Lung (tissue), 12 donors: Measurements from ENCODE around the gene ACSF2. TPM values are rescaled to one million over a fixed set of nuclear protein-coding genes. Genes with fewer than 3 reads are reported as not detected.

Source experiments
- ATAC-seq: fragments of 200-7000 bp; cut with Tn5 transposase; one replicate; pipeline ENCODE4 v1.9.1; 2020; ENCODE audit warnings: moderate number of reproducible peaks; ENCODE audit not compliant: insufficient read depth, low FRiP score
- DNase-seq, 3 donors: peaks; one replicate each; pipeline ENCODE4 v3.0.0-alpha.2; 2013 to 2017
- H3K27ac ChIP-seq, 2 donors: one replicate each; pipeline ENCODE4 v1.5.1; 2013; ENCODE audit warnings: mild to moderate bottlenecking in 2 of 2, moderate library complexity in 2 of 2, control low read depth in 1 of 2, inconsistent platforms in 1 of 2, low read depth in 1 of 2, low read length in 1 of 2
- H3K27me3 ChIP-seq, 3 donors: one replicate each; pipeline ENCODE4 v1.5.1; 2013; ENCODE audit warnings: low read length in 2 of 3; ENCODE audit not compliant: control insufficient read depth in 3 of 3, insufficient read depth in 3 of 3
- H3K36me3 ChIP-seq, 4 donors: one replicate each; pipeline ENCODE4 v1.5.1; 2013; ENCODE audit warnings: low read length in 4 of 4, mild to moderate bottlenecking in 1 of 4, moderate library complexity in 1 of 4; ENCODE audit not compliant: control insufficient read depth in 4 of 4, insufficient read depth in 4 of 4
- H3K4me1 ChIP-seq, 5 donors: one replicate each; pipeline ENCODE4 v1.5.1; 2013; ENCODE audit warnings: low read length in 5 of 5, mild to moderate bottlenecking in 2 of 5, moderate library complexity in 1 of 5; ENCODE audit not compliant: control insufficient read depth in 5 of 5, insufficient read depth in 5 of 5
- H3K4me3 ChIP-seq: one replicate; pipeline ENCODE4 v1.5.1; 2013; ENCODE audit warnings: mild to moderate bottlenecking, control low read depth, moderate library complexity
- H3K9ac ChIP-seq, 2 donors: one replicate each; pipeline ENCODE4 v1.5.1; 2013; ENCODE audit warnings: low read length in 2 of 2, control low read depth in 1 of 2; ENCODE audit not compliant: insufficient read depth in 1 of 2
- H3K9me3 ChIP-seq, 4 donors: one replicate each; pipeline ENCODE4 v1.5.1; 2013; ENCODE audit warnings: low read length in 3 of 4, mild to moderate bottlenecking in 1 of 4, moderate library complexity in 1 of 4; ENCODE audit not compliant: control insufficient read depth in 4 of 4, insufficient read depth in 3 of 4
- CTCF ChIP-seq: IDR thresholded peaks from 2 replicates; pipeline ENCODE4 v1.5.1; 2012; ENCODE audit warnings: mild to moderate bottlenecking; ENCODE audit errors: control extremely low read depth, extremely low read depth
- WGBS, 2 donors: extraction: QIAGEN DNeasy Blood & Tissue Kit; methylation state at CpG; one replicate each; pipeline ENCODE4 v1.1.7; 2013; 5-methylcytosine and 5-hydroxymethylcytosine counted together
- polyA plus RNA-seq, 2 donors: library from polyadenylated mRNA; stranded (reverse); fragments of 200-250 nt; gene quantifications; one replicate each; pipeline ENCODE4 v1.2.1, GENCODE V29; 2013
- total RNA-seq, 2 donors: library from RNA; depleted of rRNA in 1 of 2; stranded (reverse); fragments of >200 nt in 1 of 2; gene quantifications; one replicate each; pipeline ENCODE4 v1.2.1, GENCODE V29; 2014 to 2021
- donor health status: control.
- donor health status: control.
- donor health status: Bipolar disorder and iron deficiency.
- donor health status: healthy.
- donor health status: DM: yes; HTN: yes; CAD: no.

The ACSF2 gene
- total and polyA plus RNA-seq, 4 donors = 23.5 to 79.2 (median 70.9) TPM

- no peak for TF ChIP-seq CTCF
- ATAC-seq (no peak), DNase-seq (no peak)
- 83 to 98% methylated on average over 3 of the region's 3 CpGs for WGBS, 2 donors
- Histone ChIP-seq H3K4me3 (no peak overlapping the region), H3K4me1 (peaks cover 0 to 3% (median 0%) of the 10 kb centered on the region in 5 donors), H3K36me3 (peaks cover 0 to 17% (median 2%) of the 10 kb centered on the region in 4 donors), H3K27me3 (no peaks in the 10 kb centered on the region), H3K9ac (no peak overlapping the region), H3K9me3 (no peaks in the 10 kb centered on the region), H3K27ac (no peak overlapping the region)
These were observed 27.9 kb downstream of the ACSF2 start for GRCh38 chr17:50453901-50454300.

GRCh38 chr17:50457621-50458020, 31.6 kb downstream of the ACSF2 start:
- TF ChIP-seq CTCF = no peak
- 98% methylated on average over 4 of the region's 4 CpGs for WGBS, 2 donors
- ATAC-seq (no peak), DNase-seq (no peak)
- no peak overlapping the region for H3K27ac ChIP-seq
- no peaks in the 10 kb centered on the region for H3K9me3 ChIP-seq
- H3K36me3 ChIP-seq = peaks cover 0 to 20% (median 7%) of the 10 kb centered on the region in 4 donors
- peaks cover 0 to 2% (median 0%) of the 10 kb centered on the region in 5 donors for H3K4me1 ChIP-seq
- H3K9ac ChIP-seq = no peak overlapping the region
- H3K27me3 ChIP-seq = no peaks in the 10 kb centered on the region
- no peak overlapping the region for H3K4me3 ChIP-seq

- Histone ChIP-seq H3K9me3 (no peaks in the 10 kb centered on the region), H3K27ac (no peak overlapping the region), H3K9ac (no peak overlapping the region), H3K27me3 (no peaks in the 10 kb centered on the region), H3K4me3 (no peak overlapping the region), H3K36me3 (peaks cover 0 to 20% (median 9%) of the 10 kb centered on the region in 4 donors), H3K4me1 (no peaks in the 10 kb centered on the region)
- DNase-seq (no peak), ATAC-seq (no peak)
- WGBS, 2 donors = 65 to 73% methylated on average over 3 of the region's 3 CpGs
- TF ChIP-seq CTCF = no peak
These were observed 32.3 kb downstream of the ACSF2 start for GRCh38 chr17:50458270-50458669.
